ENCODE data around the gene ARHGEF39.

DNA sequence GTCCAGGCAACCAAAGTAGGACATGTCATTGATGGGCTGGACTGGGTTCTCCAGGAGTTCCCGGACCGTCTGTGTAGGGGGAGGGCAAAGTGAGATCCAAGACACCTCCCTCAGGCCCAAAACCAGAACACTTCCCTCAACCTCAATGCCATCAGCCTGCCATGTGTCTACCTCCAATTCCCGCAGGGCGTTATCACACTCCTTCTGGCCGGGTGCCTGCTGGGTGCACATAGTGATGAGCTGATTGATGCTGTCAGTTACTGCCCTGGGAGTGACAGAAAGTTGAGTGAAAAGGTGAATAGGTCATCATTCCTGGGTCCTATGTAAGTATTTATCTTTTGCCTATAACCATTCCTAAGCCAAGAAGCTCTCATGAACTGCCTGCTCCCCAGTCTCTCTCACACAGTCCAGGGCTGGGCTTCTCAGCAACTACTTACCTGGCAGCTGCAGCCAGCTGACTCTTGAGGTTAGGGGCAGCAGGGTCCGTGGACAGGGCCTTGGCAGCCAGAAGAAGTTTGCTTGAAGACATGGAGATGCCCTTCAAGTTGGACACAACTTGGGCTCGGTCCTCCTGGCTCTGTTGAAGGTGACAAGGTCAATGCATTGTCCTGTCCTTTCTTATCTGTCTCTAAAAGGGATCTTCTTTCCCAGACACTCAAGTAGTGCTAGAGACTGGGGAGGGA is 46.0 kb upstream of the ARHGEF39 start:
- no peak for TF ChIP-seq POLR2A (IDR thresholded peaks at IDR 0.05)
- no peak for TF ChIP-seq CTCF (IDR thresholded peaks at IDR 0.05)

Data from tibial nerve (tissue), 3 donors.